HG03469 (cell line): ENCODE measurements around the gene NFYC.

ENCODE experiments used
- ATAC-seq: cut with Tn5 transposase; IDR thresholded peaks from one replicate; pipeline ENCODE4 v1.9.1; 2021; ENCODE audit warnings: mild to moderate bottlenecking, moderate library complexity, moderate number of reproducible peaks; ENCODE audit not compliant: unreplicated experiment

Gene NFYC

GRCh38 chr1:40734882-40735628 lies 43.6 kb downstream of the NFYC start:
- no peak for ATAC-seq

- ATAC-seq = no peak
Measured at GRCh38 chr1:40736085-40736531, 44.6 kb downstream of the NFYC start.

GRCh38 chr1:40738831-40739230 lies 47.3 kb downstream of the NFYC start:
- ATAC-seq = no peak

GRCh38 chr1:40739455-40740008 lies 48.0 kb downstream of the NFYC start:
- ATAC-seq = no peak

- ATAC-seq = no peak
Measured at GRCh38 chr1:40740039-40740996, 48.8 kb downstream of the NFYC start.

GRCh38 chr1:40740997-40741736 lies 49.7 kb downstream of the NFYC start:
- no peak for ATAC-seq

- no peak for ATAC-seq
Measured at GRCh38 chr1:40742363-40743061, 51.0 kb downstream of the NFYC start.

- no peak for ATAC-seq
Measured at GRCh38 chr1:40743452-40743851, 51.9 kb downstream of the NFYC start.

- no peak for ATAC-seq
Measured at GRCh38 chr1:40743860-40744259, 52.4 kb downstream of the NFYC start.

GRCh38 chr1:40745176-40745575 lies 53.7 kb downstream of the NFYC start:
- ATAC-seq = no peak

- ATAC-seq = no peak
Measured at GRCh38 chr1:40746344-40747090, 55.0 kb downstream of the NFYC start.

- ATAC-seq = no peak
Measured at GRCh38 chr1:40748841-40749718, 57.6 kb downstream of the NFYC start.

- ATAC-seq = no peak
Measured at GRCh38 chr1:40749817-40750216, 58.3 kb downstream of the NFYC start.

- no peak for ATAC-seq
Measured at GRCh38 chr1:40750451-40750908, 59.0 kb downstream of the NFYC start.

GRCh38 chr1:40751802-40752201 lies 60.3 kb downstream of the NFYC start:
- no peak for ATAC-seq

GRCh38 chr1:40753142-40753882 lies 61.8 kb downstream of the NFYC start:
- ATAC-seq = no peak

GRCh38 chr1:40754201-40754600 lies 62.7 kb downstream of the NFYC start:
- no peak for ATAC-seq

- no peak for ATAC-seq
Measured at GRCh38 chr1:40755067-40755466, 63.6 kb downstream of the NFYC start.
